Measurements from ENCODE around the gene ANKRD24. TPM values are rescaled to one million over a fixed set of nuclear protein-coding genes. Genes with fewer than 3 reads are reported as not detected.

ANKRD24 gene
- total and polyA plus RNA-seq, 2 of the 13 experiments (the other 11 are each of a cell fraction or from before 2014, with no cell fraction given): 0.13 to 0.24 TPM

GRCh38 chr19:4182084-4182810 is at the start of gene ANKRD24, which contains the start of gene SIRT6 (continued):
- TF ChIP-seq, protein P1, sequence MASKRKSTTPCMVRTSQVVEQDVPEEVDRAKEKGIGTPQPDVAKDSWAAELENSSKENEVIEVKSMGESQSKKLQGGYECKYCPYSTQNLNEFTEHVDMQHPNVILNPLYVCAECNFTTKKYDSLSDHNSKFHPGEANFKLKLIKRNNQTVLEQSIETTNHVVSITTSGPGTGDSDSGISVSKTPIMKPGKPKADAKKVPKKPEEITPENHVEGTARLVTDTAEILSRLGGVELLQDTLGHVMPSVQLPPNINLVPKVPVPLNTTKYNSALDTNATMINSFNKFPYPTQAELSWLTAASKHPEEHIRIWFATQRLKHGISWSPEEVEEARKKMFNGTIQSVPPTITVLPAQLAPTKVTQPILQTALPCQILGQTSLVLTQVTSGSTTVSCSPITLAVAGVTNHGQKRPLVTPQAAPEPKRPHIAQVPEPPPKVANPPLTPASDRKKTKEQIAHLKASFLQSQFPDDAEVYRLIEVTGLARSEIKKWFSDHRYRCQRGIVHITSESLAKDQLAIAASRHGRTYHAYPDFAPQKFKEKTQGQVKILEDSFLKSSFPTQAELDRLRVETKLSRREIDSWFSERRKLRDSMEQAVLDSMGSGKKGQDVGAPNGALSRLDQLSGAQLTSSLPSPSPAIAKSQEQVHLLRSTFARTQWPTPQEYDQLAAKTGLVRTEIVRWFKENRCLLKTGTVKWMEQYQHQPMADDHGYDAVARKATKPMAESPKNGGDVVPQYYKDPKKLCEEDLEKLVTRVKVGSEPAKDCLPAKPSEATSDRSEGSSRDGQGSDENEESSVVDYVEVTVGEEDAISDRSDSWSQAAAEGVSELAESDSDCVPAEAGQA (IDR thresholded peaks at IDR 0.05; ENCODE audit: low read depth): peak; percentile 88
- TF ChIP-seq, protein P1 (CRISPR knock-in tag; IDR thresholded peaks at IDR 0.05; ENCODE audit: borderline replicate concordance): no peak
- TF ChIP-seq TMF1 (CRISPR knock-in tag; IDR thresholded peaks at IDR 0.05; ENCODE audit: low read depth) (0 out of 2 replicates have a peak, but pooled peaks have one; percentile 70), TSC22D2 (CRISPR knock-in tag; IDR thresholded peaks at IDR 0.05; ENCODE audit: borderline replicate concordance) (peak; percentile 47; the same call in 1 of the 2 replicates), NFKB2 (CRISPR knock-in tag; IDR thresholded peaks at IDR 0.05; ENCODE audit: borderline replicate concordance) (peak; percentile 87; the same call in 1 of the 2 replicates), YY1 (IDR thresholded peaks at IDR 0.05; ENCODE audit: insufficient read depth, insufficient replicate concordance, low read depth, low read length) (peak; percentile 90), TBX2 (CRISPR knock-in tag; IDR thresholded peaks at IDR 0.05; ENCODE audit: borderline replicate concordance) (peak; percentile 74; the same call in 1 of the 2 replicates), SALL1 (CRISPR knock-in tag; IDR thresholded peaks at IDR 0.05) (peak; percentile 85), PCBP1 (IDR thresholded peaks at IDR 0.05; ENCODE audit: borderline replicate concordance, low read depth, low read length) (peak; percentile 60; the same call in 1 of the 2 replicates), ZZZ3 (CRISPR knock-in tag; IDR thresholded peaks at IDR 0.05; ENCODE audit: borderline replicate concordance) (peak; percentile 98; the same call in 1 of the 2 replicates), THYN1 (CRISPR knock-in tag; IDR thresholded peaks at IDR 0.05; ENCODE audit: borderline replicate concordance, low read depth) (no peak), CENPT (CRISPR knock-in tag; IDR thresholded peaks at IDR 0.05; ENCODE audit: low read depth) (no peak), ZNF670 (CRISPR knock-in tag; IDR thresholded peaks at IDR 0.05; ENCODE audit: borderline replicate concordance) (peak; percentile 73; the same call in 1 of the 2 replicates), ARNT (IDR thresholded peaks at IDR 0.05) (no peak), ZNF251 (CRISPR knock-in tag; IDR thresholded peaks at IDR 0.05) (no peak), KLF16 (CRISPR knock-in tag; IDR thresholded peaks at IDR 0.05) (peak in 1 of 2 experiments; percentile 91; a peak in 2 of 4 replicates), ZBTB34 (CRISPR knock-in tag; IDR thresholded peaks at IDR 0.05) (no peak)
- TF ChIP-seq, protein P2, sequence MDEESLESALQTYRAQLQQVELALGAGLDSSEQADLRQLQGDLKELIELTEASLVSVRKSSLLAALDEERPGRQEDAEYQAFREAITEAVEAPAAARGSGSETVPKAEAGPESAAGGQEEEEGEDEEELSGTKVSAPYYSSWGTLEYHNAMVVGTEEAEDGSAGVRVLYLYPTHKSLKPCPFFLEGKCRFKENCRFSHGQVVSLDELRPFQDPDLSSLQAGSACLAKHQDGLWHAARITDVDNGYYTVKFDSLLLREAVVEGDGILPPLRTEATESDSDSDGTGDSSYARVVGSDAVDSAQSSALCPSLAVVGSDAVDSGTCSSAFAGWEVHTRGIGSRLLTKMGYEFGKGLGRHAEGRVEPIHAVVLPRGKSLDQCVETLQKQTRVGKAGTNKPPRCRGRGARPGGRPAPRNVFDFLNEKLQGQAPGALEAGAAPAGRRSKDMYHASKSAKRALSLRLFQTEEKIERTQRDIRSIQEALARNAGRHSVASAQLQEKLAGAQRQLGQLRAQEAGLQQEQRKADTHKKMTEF (CRISPR knock-in tag; IDR thresholded peaks at IDR 0.05): peak; percentile 93
